ENCODE data around the gene ATP2C1. TPM values are rescaled to one million over a fixed set of nuclear protein-coding genes. Genes with fewer than 3 reads are reported as not detected.

ATP2C1 gene
- total and polyA plus RNA-seq, 9 of the 15 experiments (the other 6 are each of a cell fraction or from before 2014, with no cell fraction given): 10.0 to 53.5 (median 27.9) TPM

DNA sequence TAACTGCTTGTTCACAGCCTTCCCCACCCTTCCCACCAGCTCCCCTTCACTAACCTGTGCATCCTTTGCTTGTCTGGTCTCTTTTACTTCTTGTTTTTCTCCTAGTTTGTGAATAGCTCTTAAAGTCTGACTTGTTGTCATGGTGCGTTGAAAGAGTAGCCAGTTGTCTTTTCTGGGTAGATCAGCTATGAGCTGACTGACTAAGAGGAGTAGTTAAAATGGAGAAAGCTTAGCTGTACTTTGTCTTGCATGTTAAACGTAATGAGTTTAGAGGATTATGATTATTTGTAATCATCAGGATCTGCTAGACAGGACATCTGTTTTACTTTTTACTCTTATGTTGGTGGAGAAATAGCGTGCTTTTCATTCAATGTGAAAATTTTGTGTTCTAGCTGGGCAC lies 35.9 kb downstream of the ATP2C1 start:
- Histone ChIP-seq H3K79me2 (ENCODE audit: control insufficient read depth, insufficient read depth, low read length) (peaks cover 54% of the 10 kb centered on the region), H2AFZ (ENCODE audit: low read depth, low read length) (no peak overlapping the region), H3K4me3 (no peak overlapping the region), H3K36me3 (ENCODE audit: control insufficient read depth, insufficient read depth, low read length) (peaks cover 31% of the 10 kb centered on the region), H3K9me1 (ENCODE audit: control insufficient read depth, insufficient read depth, low read length) (no peaks in the 10 kb centered on the region), H3K27ac (ENCODE audit: extremely low read depth, low read depth, low read length) (no peak overlapping the region), H3K9me3 (replicated peaks; ENCODE audit: control insufficient read depth, insufficient read depth, low read depth, low read length) (no peaks in the 10 kb centered on the region), H3K9ac (ENCODE audit: insufficient read depth in 1 of 2, low read depth in 2 of 2, low read length in 2 of 2) (no peak overlapping the region), H3K4me1 (replicated peaks in 1 of 2; ENCODE audit: control insufficient read depth in 2 of 2, insufficient read depth in 2 of 2, low read length in 2 of 2) (peaks cover 10 to 19% of the 10 kb centered on the region in 2 experiments; a peak in 4 of 5 replicates), H3K27me3 (ENCODE audit: control insufficient read depth in 2 of 2, insufficient read depth in 2 of 2, low read length in 2 of 2) (no peaks in the 10 kb centered on the region), H3K4me2 (ENCODE audit: insufficient read depth, low read length) (no peak overlapping the region), H4K20me1 (replicated peaks; ENCODE audit: control insufficient read depth, insufficient read depth, low read length) (no peaks in the 10 kb centered on the region)
- POLR2A ChIA-PET: interaction anchor here (1.3 kb wide), 1 partner anchor 24 kb away, joined by 3 read pairs; no protein-coding TSS in a partner anchor
- BruUV-seq (replicated peaks): no TSS peak
- CTCF ChIA-PET (ENCODE audit: low intra/inter-chr PET ratio): no interaction called here
- TF ChIP-seq, protein P1, sequence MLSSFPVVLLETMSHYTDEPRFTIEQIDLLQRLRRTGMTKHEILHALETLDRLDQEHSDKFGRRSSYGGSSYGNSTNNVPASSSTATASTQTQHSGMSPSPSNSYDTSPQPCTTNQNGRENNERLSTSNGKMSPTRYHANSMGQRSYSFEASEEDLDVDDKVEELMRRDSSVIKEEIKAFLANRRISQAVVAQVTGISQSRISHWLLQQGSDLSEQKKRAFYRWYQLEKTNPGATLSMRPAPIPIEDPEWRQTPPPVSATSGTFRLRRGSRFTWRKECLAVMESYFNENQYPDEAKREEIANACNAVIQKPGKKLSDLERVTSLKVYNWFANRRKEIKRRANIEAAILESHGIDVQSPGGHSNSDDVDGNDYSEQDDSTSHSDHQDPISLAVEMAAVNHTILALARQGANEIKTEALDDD (IDR thresholded peaks at IDR 0.05): peak; percentile 26; the same call in 1 of the 2 replicates
- TF ChIP-seq, protein P2, sequence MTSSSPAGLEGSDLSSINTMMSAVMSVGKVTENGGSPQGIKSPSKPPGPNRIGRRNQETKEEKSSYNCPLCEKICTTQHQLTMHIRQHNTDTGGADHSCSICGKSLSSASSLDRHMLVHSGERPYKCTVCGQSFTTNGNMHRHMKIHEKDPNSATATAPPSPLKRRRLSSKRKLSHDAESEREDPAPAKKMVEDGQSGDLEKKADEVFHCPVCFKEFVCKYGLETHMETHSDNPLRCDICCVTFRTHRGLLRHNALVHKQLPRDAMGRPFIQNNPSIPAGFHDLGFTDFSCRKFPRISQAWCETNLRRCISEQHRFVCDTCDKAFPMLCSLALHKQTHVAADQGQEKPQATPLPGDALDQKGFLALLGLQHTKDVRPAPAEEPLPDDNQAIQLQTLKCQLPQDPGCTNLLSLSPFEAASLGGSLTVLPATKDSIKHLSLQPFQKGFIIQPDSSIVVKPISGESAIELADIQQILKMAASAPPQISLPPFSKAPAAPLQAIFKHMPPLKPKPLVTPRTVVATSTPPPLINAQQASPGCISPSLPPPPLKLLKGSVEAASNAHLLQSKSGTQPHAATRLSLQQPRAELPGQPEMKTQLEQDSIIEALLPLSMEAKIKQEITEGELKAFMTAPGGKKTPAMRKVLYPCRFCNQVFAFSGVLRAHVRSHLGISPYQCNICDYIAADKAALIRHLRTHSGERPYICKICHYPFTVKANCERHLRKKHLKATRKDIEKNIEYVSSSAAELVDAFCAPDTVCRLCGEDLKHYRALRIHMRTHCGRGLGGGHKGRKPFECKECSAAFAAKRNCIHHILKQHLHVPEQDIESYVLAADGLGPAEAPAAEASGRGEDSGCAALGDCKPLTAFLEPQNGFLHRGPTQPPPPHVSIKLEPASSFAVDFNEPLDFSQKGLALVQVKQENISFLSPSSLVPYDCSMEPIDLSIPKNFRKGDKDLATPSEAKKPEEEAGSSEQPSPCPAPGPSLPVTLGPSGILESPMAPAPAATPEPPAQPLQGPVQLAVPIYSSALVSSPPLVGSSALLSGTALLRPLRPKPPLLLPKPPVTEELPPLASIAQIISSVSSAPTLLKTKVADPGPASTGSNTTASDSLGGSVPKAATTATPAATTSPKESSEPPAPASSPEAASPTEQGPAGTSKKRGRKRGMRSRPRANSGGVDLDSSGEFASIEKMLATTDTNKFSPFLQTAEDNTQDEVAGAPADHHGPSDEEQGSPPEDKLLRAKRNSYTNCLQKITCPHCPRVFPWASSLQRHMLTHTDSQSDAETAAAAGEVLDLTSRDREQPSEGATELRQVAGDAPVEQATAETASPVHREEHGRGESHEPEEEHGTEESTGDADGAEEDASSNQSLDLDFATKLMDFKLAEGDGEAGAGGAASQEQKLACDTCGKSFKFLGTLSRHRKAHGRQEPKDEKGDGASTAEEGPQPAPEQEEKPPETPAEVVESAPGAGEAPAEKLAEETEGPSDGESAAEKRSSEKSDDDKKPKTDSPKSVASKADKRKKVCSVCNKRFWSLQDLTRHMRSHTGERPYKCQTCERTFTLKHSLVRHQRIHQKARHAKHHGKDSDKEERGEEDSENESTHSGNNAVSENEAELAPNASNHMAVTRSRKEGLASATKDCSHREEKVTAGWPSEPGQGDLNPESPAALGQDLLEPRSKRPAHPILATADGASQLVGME (CRISPR knock-in tag; IDR thresholded peaks at IDR 0.05): no peak
- in situ Hi-C loops (cut with MboI): no loop called here
- WGBS (ENCODE audit: insufficient coverage, low coverage, missing lambda C conversion rate): 61% methylated on average over 3 of the region's 3 CpGs
- DNase-seq (ENCODE audit: extremely low read depth in 1 of 4, low spot score in 3 of 4): no peak
- ATAC-seq: no peak
- FAIRE-seq: peak; percentile 32
- intact Hi-C loops (cut with micrococcal nuclease): no loop called here
